ENCODE results near the gene ANKRA2.

GRCh38 chr5:73564675-73565074 is 764 bp downstream of the ANKRA2 start:
- no peak for TF ChIP-seq CTCF (IDR thresholded peaks at IDR 0.05; ENCODE audit: poor library complexity, severe bottlenecking)
- no peak for TF ChIP-seq EZH2 (IDR thresholded peaks at IDR 0.05; ENCODE audit: borderline replicate concordance, insufficient read depth, low read length, poor library complexity, severe bottlenecking)
- TF ChIP-seq TAF1 (IDR thresholded peaks at IDR 0.05; ENCODE audit: low read depth), result no peak
- no peak for TF ChIP-seq REST (IDR thresholded peaks at IDR 0.05; ENCODE audit: borderline replicate concordance)
- TF ChIP-seq POLR2AphosphoS5 (IDR thresholded peaks at IDR 0.05), result no peak
- TF ChIP-seq SMC3 (conservative IDR thresholded peaks at IDR 0.05; ENCODE audit: poor library complexity), result no peak
- no peak for TF ChIP-seq RAD21 (conservative IDR thresholded peaks at IDR 0.05)
